ENCODE data around the gene CCR8.

The CCR8 gene

GRCh38 chr3:39378957-39379777, 49.7 kb downstream of the CCR8 start:
- DNase-seq = no peak
- in situ Hi-C loops (cut with HindIII; ENCODE audit: low pct_ligation_motif_present, low pct_unique_long_range_greater_than_20kb, low sequenced_read_pairs) = no loop called here

DNA sequence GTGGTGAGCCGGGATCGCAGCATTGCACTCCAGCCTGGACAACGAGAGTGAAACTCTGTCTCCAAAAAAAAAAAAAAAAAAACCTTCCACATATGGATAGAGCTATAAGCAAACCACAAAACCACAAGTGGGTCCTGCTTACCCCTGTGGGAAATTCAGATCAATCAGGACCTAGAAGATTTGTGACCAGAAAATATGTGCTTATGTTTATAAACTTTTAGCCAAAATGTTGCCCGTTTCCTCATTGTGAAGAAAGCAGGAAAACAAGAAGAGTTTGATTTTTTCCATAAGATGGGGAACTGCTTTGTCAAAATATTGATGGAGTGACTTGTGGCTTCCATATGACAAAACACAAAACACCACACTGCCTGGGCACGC, 50.3 kb downstream of the CCR8 start:
- DNase-seq = no peak
- in situ Hi-C loops (cut with HindIII; ENCODE audit: low pct_ligation_motif_present, low pct_unique_long_range_greater_than_20kb, low sequenced_read_pairs) = no loop called here

- in situ Hi-C loops (cut with HindIII; ENCODE audit: low pct_ligation_motif_present, low pct_unique_long_range_greater_than_20kb, low sequenced_read_pairs) = no loop called here
- DNase-seq = no peak
These were observed 51.9 kb downstream of the CCR8 start for GRCh38 chr3:39381432-39381831.

Data from ACHN (cell line).